ENCODE data around the gene RNU5B-1. TPM values are rescaled to one million over a fixed set of nuclear protein-coding genes. Genes with fewer than 3 reads are reported as not detected.

RNU5B-1 gene
- polyA plus RNA-seq, 4 donors = not detected

DNA sequence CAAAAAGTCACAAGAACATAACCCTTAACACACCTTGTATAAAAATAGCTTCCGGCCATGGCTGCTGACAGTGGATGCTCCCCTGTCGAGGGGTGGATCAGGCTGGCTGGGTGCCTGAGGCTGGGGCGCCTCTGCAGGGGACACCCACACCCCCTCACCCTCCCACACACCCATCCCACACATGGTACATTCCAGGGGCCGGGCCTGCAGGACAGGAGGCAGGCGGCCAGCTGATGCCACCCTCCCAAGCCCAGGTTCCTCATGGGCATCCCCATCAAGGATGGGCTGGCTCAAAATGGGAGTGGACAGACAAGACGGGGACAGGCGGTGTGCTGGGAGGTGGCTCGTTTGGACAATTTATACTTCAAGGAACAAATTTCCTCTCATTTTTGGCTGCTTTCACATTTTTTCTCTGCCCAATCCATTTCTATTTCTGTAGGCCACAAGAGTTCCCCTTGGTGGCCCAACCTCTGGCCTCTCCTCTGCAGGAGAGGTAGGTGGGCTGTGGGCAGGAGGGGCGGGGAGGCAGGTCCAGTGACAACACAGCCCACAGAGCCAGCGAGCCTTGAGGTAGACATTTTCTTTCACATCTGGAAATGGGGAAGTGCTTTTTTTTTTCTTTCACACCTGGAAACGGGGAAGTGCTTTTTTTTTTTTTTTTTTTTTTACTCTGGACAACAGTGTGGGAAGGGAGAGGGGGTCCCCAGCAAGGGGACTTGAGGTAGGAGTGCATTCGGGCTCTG, 23.3 kb downstream of the RNU5B-1 start:
- DNase-seq (ENCODE audit: low read depth in 4 of 4, low spot score in 3 of 4) = no peak

DNA sequence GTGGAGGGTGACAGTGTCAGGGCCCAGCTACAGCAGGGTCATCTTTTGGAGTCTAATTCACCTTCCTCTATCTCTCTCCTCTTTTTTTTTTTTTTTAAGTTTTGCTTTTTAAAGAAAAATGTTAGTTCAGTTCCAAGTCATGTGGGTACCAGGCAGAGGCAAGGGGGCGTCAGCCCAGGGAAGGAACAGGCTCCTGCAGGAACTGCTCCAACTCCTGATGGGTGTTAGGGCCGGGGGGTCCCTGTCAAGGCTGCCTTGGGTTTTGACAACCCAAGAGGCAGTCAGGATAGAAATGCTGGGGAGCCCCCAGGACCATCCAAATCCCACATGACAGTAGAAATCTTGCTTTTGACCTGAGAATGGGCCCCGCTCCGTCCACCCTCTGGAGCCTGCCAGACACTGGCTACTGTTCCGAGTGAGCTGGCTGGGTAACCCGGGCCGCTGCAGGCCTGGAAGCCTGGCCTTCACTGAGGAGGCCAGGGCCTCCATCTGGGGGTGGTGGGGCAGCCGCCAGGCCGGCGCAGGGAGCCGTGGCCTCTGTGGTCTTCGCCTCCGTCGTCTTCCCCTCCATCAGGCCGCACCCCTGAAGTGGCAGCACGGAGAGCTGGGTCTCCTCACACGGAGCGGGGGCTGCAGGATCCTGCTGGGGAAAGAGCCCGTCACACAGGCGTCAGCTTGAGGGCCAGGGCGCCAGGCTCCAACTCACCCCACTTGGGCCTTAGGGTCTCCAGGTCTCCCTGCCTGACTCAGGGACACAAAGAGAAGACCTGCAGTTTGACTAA, 24.2 kb downstream of the RNU5B-1 start:
- DNase-seq (ENCODE audit: low read depth in 4 of 4, low spot score in 3 of 4) = no peak

DNA sequence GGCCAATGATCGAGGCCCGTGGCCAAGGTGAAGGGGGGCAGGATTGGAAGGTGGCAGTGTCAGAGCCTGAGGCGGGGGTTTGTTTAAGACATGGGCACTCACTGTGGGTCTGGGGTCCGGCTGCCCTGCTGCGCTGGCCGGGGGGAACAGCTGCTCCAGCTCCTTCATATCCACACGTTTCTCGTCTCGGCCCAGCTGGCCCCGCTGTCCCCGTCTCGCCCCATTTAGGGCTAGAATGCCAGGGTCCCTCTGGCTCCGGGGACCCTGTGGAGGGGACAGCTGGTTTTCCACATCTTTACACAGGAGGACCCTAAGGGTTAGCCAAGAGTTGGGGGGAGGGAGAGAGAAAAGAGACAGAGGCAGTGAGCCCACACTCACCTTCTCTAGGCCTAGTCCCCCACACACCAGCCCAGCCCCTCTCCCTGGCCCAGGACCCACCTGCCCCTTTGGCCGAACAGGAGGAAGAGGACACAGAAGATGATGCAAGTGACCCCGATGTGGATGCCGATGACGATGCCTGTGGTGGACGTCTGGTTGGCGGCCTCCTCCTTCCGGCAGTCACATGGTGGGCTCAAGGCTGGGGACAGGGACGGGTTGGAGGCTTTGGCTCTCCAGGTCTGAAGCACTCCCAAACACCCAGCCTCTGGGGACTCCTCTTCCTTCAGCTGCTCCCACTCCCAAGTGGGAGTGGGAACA, 25.0 kb downstream of the RNU5B-1 start:
- DNase-seq (ENCODE audit: low read depth in 4 of 4, low spot score in 3 of 4) = no peak

GRCh38 chr15:65329984-65330735, 25.7 kb downstream of the RNU5B-1 start:
- DNase-seq (ENCODE audit: low read depth in 4 of 4, low spot score in 3 of 4) = no peak

- no peak for DNase-seq (ENCODE audit: low read depth in 4 of 4, low spot score in 3 of 4)
Measured at GRCh38 chr15:65330934-65331645, 26.6 kb downstream of the RNU5B-1 start.

GRCh38 chr15:65331811-65332210, 27.3 kb downstream of the RNU5B-1 start:
- no peak for DNase-seq (ENCODE audit: low read depth in 4 of 4, low spot score in 3 of 4)

- no peak for DNase-seq (ENCODE audit: low read depth in 4 of 4, low spot score in 3 of 4)
Measured at GRCh38 chr15:65332391-65333147, 28.1 kb downstream of the RNU5B-1 start.

GRCh38 chr15:65333148-65333820, 28.8 kb downstream of the RNU5B-1 start:
- no peak for DNase-seq (ENCODE audit: low read depth in 4 of 4, low spot score in 3 of 4)

GRCh38 chr15:65333856-65334255, 29.4 kb downstream of the RNU5B-1 start:
- no peak for DNase-seq (ENCODE audit: low read depth in 4 of 4, low spot score in 3 of 4)

- no peak for DNase-seq (ENCODE audit: low read depth in 4 of 4, low spot score in 3 of 4)
Measured at GRCh38 chr15:65334586-65335231, 30.2 kb downstream of the RNU5B-1 start.

- DNase-seq (ENCODE audit: low read depth in 4 of 4, low spot score in 3 of 4) = no peak
Measured at GRCh38 chr15:65335278-65336055, 31.0 kb downstream of the RNU5B-1 start.

DNA sequence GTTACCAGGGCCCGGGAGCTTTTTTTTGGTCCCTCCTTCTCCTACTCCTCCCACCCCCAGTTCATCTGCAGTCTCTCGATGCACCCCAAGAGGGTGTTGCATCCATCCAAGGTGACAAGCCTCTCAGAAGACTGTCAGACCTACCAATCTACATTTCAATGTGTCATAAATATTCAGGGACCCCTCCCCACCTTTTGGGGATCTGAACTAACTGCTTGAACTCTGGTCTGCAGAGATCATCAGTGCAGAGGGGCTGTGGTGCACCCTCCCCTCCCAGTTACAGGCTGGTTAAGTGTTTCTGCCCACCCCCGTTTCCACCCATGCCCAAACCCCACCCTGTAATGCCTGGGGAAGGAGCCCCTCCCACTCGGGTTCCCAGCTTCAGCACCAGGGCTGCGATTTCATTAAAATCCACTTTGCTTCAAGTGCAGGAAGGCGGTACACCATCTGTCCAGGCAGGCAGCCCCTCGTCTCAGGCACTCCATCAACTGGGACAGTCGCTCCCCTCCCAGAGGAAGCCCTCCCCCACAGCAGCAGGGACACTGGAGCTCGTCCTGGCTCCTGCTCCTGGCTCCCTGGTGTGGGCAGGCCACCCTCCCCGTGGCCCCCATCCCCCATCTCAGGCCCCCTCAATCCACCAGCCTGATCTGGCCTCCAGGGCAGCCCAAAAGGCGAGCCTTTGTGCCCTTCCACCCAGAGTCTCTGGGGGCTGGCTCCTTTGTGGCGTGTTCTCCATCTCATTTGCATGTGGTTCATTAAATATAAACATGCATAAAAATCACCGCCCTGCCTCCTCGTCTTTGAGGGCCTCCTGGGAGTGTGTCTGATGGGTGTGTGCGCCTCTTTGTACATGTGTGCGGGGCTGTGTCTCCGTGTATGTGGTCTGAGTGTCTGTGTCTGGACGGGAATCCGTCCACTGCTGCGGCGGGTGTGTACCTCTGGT, 32.3 kb downstream of the RNU5B-1 start:
- no peak for DNase-seq (ENCODE audit: low read depth in 4 of 4, low spot score in 3 of 4)

GRCh38 chr15:65337436-65338070, 33.1 kb downstream of the RNU5B-1 start:
- no peak for DNase-seq (ENCODE audit: low read depth in 4 of 4, low spot score in 3 of 4)

DNA sequence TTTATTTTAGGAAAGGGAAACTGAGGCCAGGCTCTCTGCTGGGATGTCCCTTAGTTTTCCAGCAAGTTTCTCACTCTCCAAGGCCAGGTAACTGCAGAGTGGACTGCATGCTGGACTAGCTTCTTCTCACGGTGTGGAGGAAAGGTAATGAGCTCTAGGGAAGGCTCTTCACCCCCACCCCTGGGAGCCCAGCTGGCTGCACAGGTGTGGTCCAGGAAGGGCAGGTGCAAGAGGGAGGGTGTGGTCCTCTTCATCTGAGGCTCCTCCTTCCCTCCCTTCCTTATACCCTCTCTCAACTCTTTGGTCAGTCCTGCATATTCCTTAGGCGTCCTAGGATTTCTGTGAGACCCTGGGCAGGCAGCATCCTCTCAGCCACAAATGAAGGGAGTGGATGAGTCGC, 33.9 kb downstream of the RNU5B-1 start:
- no peak for DNase-seq (ENCODE audit: low read depth in 4 of 4, low spot score in 3 of 4)

- DNase-seq (ENCODE audit: low read depth in 4 of 4, low spot score in 3 of 4) = no peak
Measured at GRCh38 chr15:65338823-65339222, 34.3 kb downstream of the RNU5B-1 start.

DNA sequence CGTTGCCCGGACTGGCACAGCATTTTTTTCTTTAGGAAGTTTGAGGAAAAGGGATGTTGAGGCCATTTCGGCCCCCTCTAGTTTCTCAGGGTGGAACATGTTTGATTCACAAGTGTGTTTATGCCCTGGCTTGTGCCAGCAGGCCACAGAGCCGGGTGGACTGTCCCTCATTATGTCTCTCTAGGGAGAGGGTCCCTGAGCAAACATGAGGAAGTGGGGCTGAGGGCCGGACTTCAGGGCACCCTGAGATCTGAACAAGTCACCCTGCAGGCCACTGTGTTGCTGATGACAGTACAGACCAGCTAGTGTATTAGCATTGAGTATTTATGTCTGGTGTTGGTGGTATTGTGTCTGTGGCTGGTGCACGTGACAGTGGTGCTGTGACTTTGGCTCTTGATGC, 34.9 kb downstream of the RNU5B-1 start:
- DNase-seq (ENCODE audit: low read depth in 4 of 4, low spot score in 3 of 4) = no peak

Data from left renal pelvis (tissue), 4 donors.